Dendritic cell treated with granulocyte-macrophage colony-stimulating factor and Interleukin-4, amounts not matched to agents 40 ng/mL and 50 ng/mL, for 4 days (primary cell): ENCODE measurements around the gene LRP11.

Experiments
- H3K27ac Mint-ChIP-seq: one replicate; pipeline ENCODE4 v1.8.0; 2022; ENCODE audit warnings: mild to moderate bottlenecking, mixed read lengths
- H3K27me3 Mint-ChIP-seq: one replicate; pipeline ENCODE4 v1.8.0; 2022; ENCODE audit warnings: mild to moderate bottlenecking, mixed read lengths
- H3K36me3 Mint-ChIP-seq: one replicate; pipeline ENCODE4 v1.8.0; 2022; ENCODE audit warnings: low read depth, mixed read lengths
- H3K4me1 Mint-ChIP-seq: one replicate; pipeline ENCODE4 v1.8.0; 2022; ENCODE audit warnings: low read depth, mixed read lengths
- H3K4me3 Mint-ChIP-seq: one replicate; pipeline ENCODE4 v1.8.0; 2022; ENCODE audit warnings: mild to moderate bottlenecking, moderate library complexity, mixed read lengths
- H3K9me3 Mint-ChIP-seq: one replicate; pipeline ENCODE4 v1.8.0; 2022; ENCODE audit warnings: mixed read lengths
- intact Hi-C: fragments of 100-400 bp; cut with micrococcal nuclease; formaldehyde crosslinking; loops from one replicate; pipeline ENCODE4 v1.15.0; 2022

Gene LRP11

GRCh38 chr6:149783551-149783950 is 80.6 kb downstream of the LRP11 start:
- H3K27ac Mint-ChIP-seq, result no peak overlapping the region
- no peak overlapping the region for H3K4me3 Mint-ChIP-seq
- no peaks in the 10 kb centered on the region for H3K9me3 Mint-ChIP-seq
- peaks cover 50% of the 10 kb centered on the region for H3K36me3 Mint-ChIP-seq
- no peaks in the 10 kb centered on the region for H3K27me3 Mint-ChIP-seq
- H3K4me1 Mint-ChIP-seq, result no peaks in the 10 kb centered on the region
- intact Hi-C loops, result no loop called here

GRCh38 chr6:149782337-149782736 is 81.8 kb downstream of the LRP11 start:
- intact Hi-C loops, result no loop called here
- no peak overlapping the region for H3K27ac Mint-ChIP-seq
- peaks cover 55% of the 10 kb centered on the region for H3K36me3 Mint-ChIP-seq
- no peaks in the 10 kb centered on the region for H3K9me3 Mint-ChIP-seq
- no peaks in the 10 kb centered on the region for H3K4me1 Mint-ChIP-seq
- no peaks in the 10 kb centered on the region for H3K27me3 Mint-ChIP-seq
- H3K4me3 Mint-ChIP-seq, result no peak overlapping the region

- no peaks in the 10 kb centered on the region for H3K27me3 Mint-ChIP-seq
- H3K4me3 Mint-ChIP-seq, result no peak overlapping the region
- no peak overlapping the region for H3K27ac Mint-ChIP-seq
- intact Hi-C loops, result no loop called here
- no peaks in the 10 kb centered on the region for H3K9me3 Mint-ChIP-seq
- H3K36me3 Mint-ChIP-seq, result peaks cover 55% of the 10 kb centered on the region
- H3K4me1 Mint-ChIP-seq, result no peaks in the 10 kb centered on the region
Observed at GRCh38 chr6:149781715-149782114, 82.4 kb downstream of the LRP11 start.

GRCh38 chr6:149779644-149779963 is 84.6 kb downstream of the LRP11 start:
- Mint-ChIP-seq H3K36me3 (peaks cover 75% of the 10 kb centered on the region), H3K27me3 (no peaks in the 10 kb centered on the region), H3K9me3 (no peaks in the 10 kb centered on the region), H3K4me3 (no peak overlapping the region), H3K4me1 (no peaks in the 10 kb centered on the region), H3K27ac (no peak overlapping the region)
- intact Hi-C loops, result no loop called here

- no peak overlapping the region for H3K4me3 Mint-ChIP-seq
- H3K4me1 Mint-ChIP-seq, result no peaks in the 10 kb centered on the region
- H3K27me3 Mint-ChIP-seq, result no peaks in the 10 kb centered on the region
- intact Hi-C loops, result no loop called here
- peaks cover 75% of the 10 kb centered on the region for H3K36me3 Mint-ChIP-seq
- no peak overlapping the region for H3K27ac Mint-ChIP-seq
- H3K9me3 Mint-ChIP-seq, result no peaks in the 10 kb centered on the region
Observed at GRCh38 chr6:149777624-149778023, 86.5 kb downstream of the LRP11 start.

- Mint-ChIP-seq H3K27me3 (no peaks in the 10 kb centered on the region), H3K4me3 (no peak overlapping the region), H3K9me3 (no peaks in the 10 kb centered on the region), H3K36me3 (peaks cover 83% of the 10 kb centered on the region), H3K4me1 (peaks cover 2% of the 10 kb centered on the region), H3K27ac (no peak overlapping the region)
- intact Hi-C loops, result no loop called here
Observed at GRCh38 chr6:149771925-149772324, 92.2 kb downstream of the LRP11 start.

- H3K4me1 Mint-ChIP-seq, result peaks cover 8% of the 10 kb centered on the region
- intact Hi-C loops, result no loop called here
- H3K36me3 Mint-ChIP-seq, result peaks cover 85% of the 10 kb centered on the region
- H3K27me3 Mint-ChIP-seq, result no peaks in the 10 kb centered on the region
- no peak overlapping the region for H3K4me3 Mint-ChIP-seq
- H3K27ac Mint-ChIP-seq, result no peak overlapping the region
- peaks cover 2% of the 10 kb centered on the region for H3K9me3 Mint-ChIP-seq
Observed at GRCh38 chr6:149771185-149771584, 93.0 kb downstream of the LRP11 start.

- Mint-ChIP-seq H3K4me3 (no peak overlapping the region), H3K27ac (no peak overlapping the region), H3K4me1 (peaks cover 12% of the 10 kb centered on the region), H3K36me3 (peaks cover 80% of the 10 kb centered on the region), H3K9me3 (peaks cover 9% of the 10 kb centered on the region), H3K27me3 (no peaks in the 10 kb centered on the region)
- intact Hi-C loops, result no loop called here
Observed at GRCh38 chr6:149769676-149770075, 94.5 kb downstream of the LRP11 start.
